Right lobe of liver (tissue), 4 donors: Measurements from ENCODE around the gene ANKRD16.

Experiments
- POLR2A ChIP-seq: fragments of 450-650 bp; IDR thresholded peaks from one replicate; pipeline ENCODE4 v1.6.1; 2017; ENCODE audit warnings: antibody characterized with exemption, mild to moderate bottlenecking
- TF ChIP-seq, protein P1 (sequence below), 4 donors: fragments of 200-600 bp in 3 of 4; fragments of 450-650 bp in 1 of 4; IDR thresholded peaks; one replicate each; pipeline versions ENCODE4 v1.5.1 to v1.8.0; 2016 to 2022; ENCODE audit warnings: antibody characterized with exemption in 4 of 4, mild to moderate bottlenecking in 2 of 4
- donor health status: DM: no; HTN: no; CAD: no.
- donor health status: DM: no; HTN: no; CAD: no.
- donor health status: DM: no; HTN: yes; CAD: no.

DNA sequence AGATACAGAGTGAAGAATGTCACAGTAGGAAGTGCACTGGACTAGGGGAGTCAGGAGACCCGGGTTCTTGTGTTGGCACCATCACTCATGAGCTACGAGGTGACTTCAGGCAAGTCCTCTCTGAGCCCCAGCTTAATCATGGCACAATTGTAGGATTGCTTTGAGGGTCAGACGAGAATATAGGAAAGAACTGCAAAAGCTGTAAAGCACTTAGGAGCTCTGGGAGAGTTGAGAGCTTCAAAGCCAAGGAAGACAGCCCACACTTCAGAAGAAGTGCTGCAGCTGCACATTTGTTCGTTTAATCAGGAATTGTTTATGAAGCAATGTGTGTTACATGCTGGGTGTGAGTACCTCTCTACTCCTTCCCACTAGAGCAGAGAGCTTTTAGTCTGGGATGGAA, 4.7 kb upstream of the ANKRD16 start:
- TF ChIP-seq, protein P1, sequence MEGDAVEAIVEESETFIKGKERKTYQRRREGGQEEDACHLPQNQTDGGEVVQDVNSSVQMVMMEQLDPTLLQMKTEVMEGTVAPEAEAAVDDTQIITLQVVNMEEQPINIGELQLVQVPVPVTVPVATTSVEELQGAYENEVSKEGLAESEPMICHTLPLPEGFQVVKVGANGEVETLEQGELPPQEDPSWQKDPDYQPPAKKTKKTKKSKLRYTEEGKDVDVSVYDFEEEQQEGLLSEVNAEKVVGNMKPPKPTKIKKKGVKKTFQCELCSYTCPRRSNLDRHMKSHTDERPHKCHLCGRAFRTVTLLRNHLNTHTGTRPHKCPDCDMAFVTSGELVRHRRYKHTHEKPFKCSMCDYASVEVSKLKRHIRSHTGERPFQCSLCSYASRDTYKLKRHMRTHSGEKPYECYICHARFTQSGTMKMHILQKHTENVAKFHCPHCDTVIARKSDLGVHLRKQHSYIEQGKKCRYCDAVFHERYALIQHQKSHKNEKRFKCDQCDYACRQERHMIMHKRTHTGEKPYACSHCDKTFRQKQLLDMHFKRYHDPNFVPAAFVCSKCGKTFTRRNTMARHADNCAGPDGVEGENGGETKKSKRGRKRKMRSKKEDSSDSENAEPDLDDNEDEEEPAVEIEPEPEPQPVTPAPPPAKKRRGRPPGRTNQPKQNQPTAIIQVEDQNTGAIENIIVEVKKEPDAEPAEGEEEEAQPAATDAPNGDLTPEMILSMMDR (IDR thresholded peaks at IDR 0.05), result no peak
- TF ChIP-seq POLR2A, result no peak
